GM12874 (cell line): ENCODE measurements around the gene RUVBL1.

Source experiments
- CTCF ChIP-seq: IDR thresholded peaks from 2 replicates; pipeline ENCODE4 v1.5.1; 2011; ENCODE audit warnings: low read depth, mild to moderate bottlenecking, control low read depth, low read length, moderate library complexity; ENCODE audit not compliant: insufficient read depth

The RUVBL1 gene

GRCh38 chr3:128064962-128065361, 58.6 kb downstream of the RUVBL1 start:
- no peak for TF ChIP-seq CTCF

GRCh38 chr3:128063865-128064264, 59.7 kb downstream of the RUVBL1 start:
- TF ChIP-seq CTCF = no peak

GRCh38 chr3:128062033-128062745, 61.4 kb downstream of the RUVBL1 start:
- TF ChIP-seq CTCF = no peak

- TF ChIP-seq CTCF = no peak
Observed at GRCh38 chr3:128060473-128061381, 62.9 kb downstream of the RUVBL1 start.

- no peak for TF ChIP-seq CTCF
Observed at GRCh38 chr3:128056258-128056657, 67.4 kb downstream of the RUVBL1 start.

GRCh38 chr3:128054367-128054766, 69.2 kb downstream of the RUVBL1 start:
- no peak for TF ChIP-seq CTCF

- no peak for TF ChIP-seq CTCF
Observed at GRCh38 chr3:128053614-128054013, 70.0 kb downstream of the RUVBL1 start.
